Measurements from ENCODE around the gene UBE4B.

DNA sequence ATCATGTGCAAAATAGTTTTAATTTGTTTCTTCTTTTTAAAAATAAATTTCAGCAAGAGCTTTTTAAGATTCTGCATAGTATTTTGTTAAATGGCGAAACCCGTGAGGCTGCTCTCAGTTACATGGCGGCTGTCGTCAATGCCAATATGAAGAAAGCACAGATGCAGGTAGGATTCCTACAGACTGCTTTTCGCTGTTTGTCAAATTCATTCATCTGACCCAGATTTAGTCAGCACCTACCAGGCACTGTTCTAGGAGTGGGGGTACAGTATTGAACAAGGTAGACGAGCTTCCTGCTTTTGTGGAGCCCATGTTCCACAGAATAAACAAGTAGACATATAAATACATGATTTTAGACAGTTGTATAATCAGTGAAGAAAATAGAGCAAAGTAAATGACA is 99.6 kb downstream of the UBE4B start:
- TF ChIP-seq CTCF (IDR thresholded peaks at IDR 0.05) (no peak), EZH2 (IDR thresholded peaks at IDR 0.05) (no peak), EZH2phosphoT487 (IDR thresholded peaks at IDR 0.05) (no peak)
